Adrenal gland (tissue), 12 donors: Measurements from ENCODE around the gene ADGRF4. TPM values are rescaled to one million over a fixed set of nuclear protein-coding genes. Genes with fewer than 3 reads are reported as not detected.

ENCODE experiments used
- DNase-seq, 7 donors: peaks; one replicate each; pipeline ENCODE4 v3.0.0-alpha.2; 2019 to 2020
- H3K27ac ChIP-seq, 5 donors: fragments of 200-600 bp; sonication (generic) in 4 of 5; 1 replicate in 3 of 5; 2 replicates in 2 of 5; pipeline versions ENCODE4 v1.5.1 to v1.8.0; 2016 to 2020; ENCODE audit warnings: mild to moderate bottlenecking in 1 of 5
- H3K27me3 ChIP-seq: fragments of 200-600 bp; 2 replicates; pipeline ENCODE4 v1.8.0; 2021
- H3K36me3 ChIP-seq, 2 donors: fragments of 200-600 bp; replicated peaks in 1 of 2; 1 replicate in 1 of 2; 2 replicates in 1 of 2; pipeline versions ENCODE4 v1.5.1 to v1.8.0; 2018 to 2022
- H3K4me1 ChIP-seq, 2 donors: fragments of 200-600 bp; replicated peaks in 1 of 2; 1 replicate in 1 of 2; 2 replicates in 1 of 2; pipeline versions ENCODE4 v1.5.1 to v1.8.0; 2018 to 2021
- H3K4me3 ChIP-seq, 4 donors: fragments of 200-600 bp; sonication (generic) in 3 of 4; one replicate each; pipeline ENCODE4 v1.5.1; 2016 to 2018
- H3K9me3 ChIP-seq, 3 donors: fragments of 200-600 bp; sonication (generic) in 1 of 3; replicated peaks in 1 of 3; 1 replicate in 2 of 3; 2 replicates in 1 of 3; pipeline versions ENCODE4 v1.5.1 to v1.8.0; 2016 to 2021
- CTCF ChIP-seq, 6 experiments: fragments of 450-650 bp in 4 of 6; fragments of 200-600 bp in 2 of 6; sonication (generic) in 1 of 6; IDR thresholded peaks; 1 replicate in 5 of 6; 2 replicates in 1 of 6; pipeline versions ENCODE4 v1.5.1 to v1.8.0; 2016 to 2021; ENCODE audit warnings: antibody characterized with exemption in 6 of 6, mild to moderate bottlenecking in 2 of 6, moderate library complexity in 1 of 6
- POLR2A ChIP-seq, 2 donors: fragments of 450-650 bp; IDR thresholded peaks; one replicate each; pipeline ENCODE4 v1.6.1; 2017; ENCODE audit warnings: antibody characterized with exemption in 2 of 2, mild to moderate bottlenecking in 2 of 2, moderate library complexity in 1 of 2
- WGBS, 4 donors: extraction: QIAGEN DNeasy Blood & Tissue Kit in 2 of 4; methylation state at CpG; one replicate each; pipeline versions ENCODE4 v1.1.5 to v1.1.7; 2013 to 2017; 5-methylcytosine and 5-hydroxymethylcytosine counted together
- intact Hi-C, 2 donors: fragments of 100-400 bp; cut with DNase I; formaldehyde crosslinking; loops; one replicate each; pipeline versions ENCODE4 v1.14.1 to v1.15.0; 2022 to 2023
- polyA plus RNA-seq, 3 donors: library from polyadenylated mRNA; stranded (reverse); fragments of 200-250 nt in 2 of 3; fragments of 350-450 nt in 1 of 3; fragmentation: Illumina TruSeq in 1 of 3; extraction: RNeasy Lipid Tissue Mini Kit (QIAGEN cat#74804) in 1 of 3; gene quantifications; one replicate each; pipeline ENCODE4 v1.2.3, GENCODE V29; 2013 to 2014
- total RNA-seq, 9 donors: library from RNA; depleted of rRNA in 4 of 9; stranded (reverse); fragments of >200 nt in 4 of 9; fragments of 120-200 nt in 1 of 9; fragmentation: NEBNext Ultra II Directional in 1 of 9; extraction: Animal tissue kit (Norgen Biotek cat#: 25700) in 1 of 9; gene quantifications; one replicate each; pipeline versions ENCODE4 v1.1.0 to v1.2.4, GENCODE V29; 2013 to 2023
- donor health status: healthy with polysubstance abuse.
- donor health status: Bipolar disorder and iron deficiency.
- donor health status: DM: yes; HTN: yes; CAD: no.
- donor health status: DM: no; HTN: no; CAD: no.
- donor health status: DM: no; HTN: no; CAD: no.
- donor health status: DM: yes; HTN: yes; CAD: no.

Gene ADGRF4
- total and polyA plus RNA-seq, 12 donors = 0.26 to 8.2 (median 0.72) TPM; not detected in 1

- no peak for DNase-seq
- Histone ChIP-seq H3K27me3 (no peaks in the 10 kb centered on the region), H3K4me1 (no peaks in the 10 kb centered on the region), H3K9me3 (no peaks in the 10 kb centered on the region), H3K36me3 (no peaks in the 10 kb centered on the region), H3K4me3 (no peak overlapping the region), H3K27ac (no peak overlapping the region)
- 75 to 86% (median 78%) methylated on average over 12 to 13 of the region's 13 CpGs for WGBS, 4 donors
- intact Hi-C loops = no loop called here
- no peak for TF ChIP-seq CTCF (IDR thresholded peaks at IDR 0.05)
- TF ChIP-seq POLR2A (IDR thresholded peaks at IDR 0.05) = no peak
Measured at GRCh38 chr6:47663462-47664216, 34.7 kb upstream of the ADGRF4 start.

- no peaks in the 10 kb centered on the region for H3K36me3 ChIP-seq
- 67 to 78% (median 71%) methylated on average over 3 of the region's 3 CpGs for WGBS, 4 donors
- H3K9me3 ChIP-seq = no peaks in the 10 kb centered on the region
- no peak overlapping the region for H3K4me3 ChIP-seq
- no peak overlapping the region for H3K27ac ChIP-seq
- no peak for DNase-seq
- TF ChIP-seq CTCF (IDR thresholded peaks at IDR 0.05) (no peak), POLR2A (IDR thresholded peaks at IDR 0.05) (no peak)
- H3K27me3 ChIP-seq = no peaks in the 10 kb centered on the region
- no peaks in the 10 kb centered on the region for H3K4me1 ChIP-seq
- intact Hi-C loops = no loop called here
Measured at GRCh38 chr6:47665112-47665511, 33.3 kb upstream of the ADGRF4 start.

- intact Hi-C loops = no loop called here
- H3K4me1 ChIP-seq = no peaks in the 10 kb centered on the region
- H3K9me3 ChIP-seq = no peaks in the 10 kb centered on the region
- no peak for TF ChIP-seq CTCF (IDR thresholded peaks at IDR 0.05)
- no peak for TF ChIP-seq POLR2A (IDR thresholded peaks at IDR 0.05)
- no peak overlapping the region for H3K4me3 ChIP-seq
- H3K27me3 ChIP-seq = no peaks in the 10 kb centered on the region
- DNase-seq = no peak
- H3K27ac ChIP-seq = no peak overlapping the region
- H3K36me3 ChIP-seq = no peaks in the 10 kb centered on the region
- WGBS, 4 donors = 28 to 43% (median 41%) methylated on average over 6 of the region's 6 CpGs
Measured at GRCh38 chr6:47669684-47670513, 28.5 kb upstream of the ADGRF4 start.

- WGBS, 4 donors = 51 to 69% (median 55%) methylated on average over 3 of the region's 3 CpGs
- no peak overlapping the region for H3K27ac ChIP-seq
- no peaks in the 10 kb centered on the region for H3K9me3 ChIP-seq
- H3K4me3 ChIP-seq = no peak overlapping the region
- TF ChIP-seq CTCF (IDR thresholded peaks at IDR 0.05) (no peak), POLR2A (IDR thresholded peaks at IDR 0.05) (no peak)
- H3K4me1 ChIP-seq = no peaks in the 10 kb centered on the region
- no peaks in the 10 kb centered on the region for H3K27me3 ChIP-seq
- intact Hi-C loops = no loop called here
- DNase-seq = no peak
- H3K36me3 ChIP-seq = no peaks in the 10 kb centered on the region
Measured at GRCh38 chr6:47670851-47671250, 27.5 kb upstream of the ADGRF4 start.
